Activated T-helper 1 cell treated with anti-CD3 and anti-CD28 coated beads, Interleukin-2, amount 50 U/mL, for 16 hours (primary cell): ENCODE measurements around the gene ZNF446.
A peak's percentile ranks its signal among the peaks of the same experiment; 100 is the strongest.
"Not testable (repeated sequence)": the region's sequence is repeated elsewhere in the genome, so short reads cannot be mapped to it uniquely, and the experiment has no call there.

ENCODE experiments used
- DNase-seq, 2 donors: peaks; one replicate each; pipeline ENCODE4 v3.0.0-alpha.2; 2020; ENCODE audit warnings: low read depth in 1 of 2, low spot score in 1 of 2

ZNF446 gene

GRCh38 chr19:58475714-58476497 lies at the start of gene ZNF446:
Gene ZNF446 (plus strand): TSS chr19:58476352. CDS start chr19:58477219, 867 bp downstream.
- DNase-seq = peak; percentile 87 to 89

- DNase-seq = no peak
Measured at GRCh38 chr19:58428617-58429016, 47.5 kb upstream of the ZNF446 start.

- DNase-seq = no peak
Measured at GRCh38 chr19:58429745-58430144, 46.4 kb upstream of the ZNF446 start.

GRCh38 chr19:58434217-58434616 lies 41.9 kb upstream of the ZNF446 start:
- no peak for DNase-seq

GRCh38 chr19:58439576-58440554 lies 36.3 kb upstream of the ZNF446 start, which contains the start of gene ZNF132:
Gene ZNF132 (minus strand): TSS chr19:58440153. CDS start chr19:58439821, 332 bp downstream.
- DNase-seq = peak; percentile 83 to 91

- no peak for DNase-seq
Measured at GRCh38 chr19:58440556-58440955, 35.6 kb upstream of the ZNF446 start.

GRCh38 chr19:58442986-58443385 lies 33.2 kb upstream of the ZNF446 start:
- not testable (repeated sequence) for DNase-seq

GRCh38 chr19:58448860-58449259 lies 27.3 kb upstream of the ZNF446 start:
- not testable (repeated sequence) for DNase-seq

- not testable (repeated sequence) for DNase-seq
Measured at GRCh38 chr19:58449980-58450379, 26.2 kb upstream of the ZNF446 start.

- DNase-seq = no peak
Measured at GRCh38 chr19:58450856-58451357, 25.2 kb upstream of the ZNF446 start.

- DNase-seq = peak; percentile 93 to 94
Measured at GRCh38 chr19:58451358-58452101, 24.6 kb upstream of the ZNF446 start, which contains the start of gene ZNF324B. Gene ZNF324B (plus strand): TSS chr19:58451622. CDS start chr19:58453702, 2,080 bp downstream.

- DNase-seq = no peak
Measured at GRCh38 chr19:58453743-58454142, 22.4 kb upstream of the ZNF446 start.

- no peak for DNase-seq
Measured at GRCh38 chr19:58455306-58455705, 20.8 kb upstream of the ZNF446 start.

GRCh38 chr19:58456111-58456510 lies 20.0 kb upstream of the ZNF446 start:
- no peak for DNase-seq

GRCh38 chr19:58460039-58460438 lies 16.1 kb upstream of the ZNF446 start:
- DNase-seq = no peak

- no peak for DNase-seq
Measured at GRCh38 chr19:58466089-58466759, 9.9 kb upstream of the ZNF446 start.

GRCh38 chr19:58466760-58467589 lies 9.2 kb upstream of the ZNF446 start, which contains the start of gene ZNF324:
Gene ZNF324 (plus strand): TSS chr19:58467080. CDS start chr19:58469186, 2,106 bp downstream.
- peak; percentile 96 for DNase-seq

- DNase-seq = no peak
Measured at GRCh38 chr19:58468216-58468839, 7.8 kb upstream of the ZNF446 start.
